Measurements from ENCODE around the gene CACNA1C. TPM values are rescaled to one million over a fixed set of nuclear protein-coding genes. Genes with fewer than 3 reads are reported as not detected.

The CACNA1C gene
- total RNA-seq, 2 donors from 2014 or later = 0.86 to 6.3 TPM

- 92 to 93% methylated on average over 3 to 6 of the region's 6 CpGs for WGBS, 2 experiments (ENCODE audit: insufficient coverage in 1 of 2, insufficient read length in 1 of 2)
- TF ChIP-seq CTCF (conservative IDR thresholded peaks at IDR 0.05) = no peak
Measured at GRCh38 chr12:2393996-2394395, 341.2 kb downstream of the CACNA1C start.

GRCh38 chr12:2395354-2395977 is 342.7 kb downstream of the CACNA1C start:
- Histone ChIP-seq H3K36me3 (ENCODE audit: control insufficient read depth, insufficient read depth, low read length) (no peaks in the 10 kb centered on the region), H3K4me3 (ENCODE audit: low read length) (no peak overlapping the region), H3K27me3 (ENCODE audit: control insufficient read depth, insufficient read depth, low read length, poor library complexity, severe bottlenecking) (no peaks in the 10 kb centered on the region), H3K4me1 (ENCODE audit: control insufficient read depth, insufficient read depth, low read length) (no peaks in the 10 kb centered on the region), H3K9me3 (ENCODE audit: control insufficient read depth, low read length) (no peaks in the 10 kb centered on the region), H3K9ac (ENCODE audit: extremely low read depth, low read length, poor library complexity, severe bottlenecking) (no peak overlapping the region), H3K27ac (ENCODE audit: low read depth, low read length) (no peak overlapping the region)
- peak; percentile 100 for TF ChIP-seq CTCF (conservative IDR thresholded peaks at IDR 0.05)
- H3K36me3 Mint-ChIP-seq (ENCODE audit: low read depth) = no peaks in the 10 kb centered on the region
- H3K27me3 Mint-ChIP-seq (ENCODE audit: insufficient read depth) = peaks cover 9% of the 10 kb centered on the region
- H3K4me3 Mint-ChIP-seq = no peak overlapping the region
- no peaks in the 10 kb centered on the region for H3K9me3 Mint-ChIP-seq
- 57 to 89% methylated on average over 5 to 8 of the region's 8 CpGs for WGBS, 2 experiments (ENCODE audit: insufficient coverage in 1 of 2, insufficient read length in 1 of 2)
- no peak overlapping the region for H3K27ac Mint-ChIP-seq
- peaks cover 9% of the 10 kb centered on the region for H3K4me1 Mint-ChIP-seq
- peak; percentile 94 for DNase-seq

More at GRCh38 chr12:2393996-2394395, 341.2 kb downstream of the CACNA1C start:
- no peaks in the 10 kb centered on the region for H3K9me3 Mint-ChIP-seq
- no peak overlapping the region for H3K4me3 Mint-ChIP-seq
- Histone ChIP-seq H3K27me3 (ENCODE audit: control insufficient read depth, insufficient read depth, low read length, poor library complexity, severe bottlenecking) (no peaks in the 10 kb centered on the region), H3K4me3 (ENCODE audit: low read length) (no peak overlapping the region), H3K4me1 (ENCODE audit: control insufficient read depth, insufficient read depth, low read length) (no peaks in the 10 kb centered on the region), H3K36me3 (ENCODE audit: control insufficient read depth, insufficient read depth, low read length) (no peaks in the 10 kb centered on the region), H3K9me3 (ENCODE audit: control insufficient read depth, low read length) (no peaks in the 10 kb centered on the region), H3K27ac (ENCODE audit: low read depth, low read length) (no peak overlapping the region), H3K9ac (ENCODE audit: extremely low read depth, low read length, poor library complexity, severe bottlenecking) (no peak overlapping the region)
- DNase-seq = no peak
- H3K27me3 Mint-ChIP-seq (ENCODE audit: insufficient read depth) = peaks cover 10% of the 10 kb centered on the region
- no peaks in the 10 kb centered on the region for H3K36me3 Mint-ChIP-seq (ENCODE audit: low read depth)
- no peak overlapping the region for H3K27ac Mint-ChIP-seq
- H3K4me1 Mint-ChIP-seq = peaks cover 9% of the 10 kb centered on the region

DNA sequence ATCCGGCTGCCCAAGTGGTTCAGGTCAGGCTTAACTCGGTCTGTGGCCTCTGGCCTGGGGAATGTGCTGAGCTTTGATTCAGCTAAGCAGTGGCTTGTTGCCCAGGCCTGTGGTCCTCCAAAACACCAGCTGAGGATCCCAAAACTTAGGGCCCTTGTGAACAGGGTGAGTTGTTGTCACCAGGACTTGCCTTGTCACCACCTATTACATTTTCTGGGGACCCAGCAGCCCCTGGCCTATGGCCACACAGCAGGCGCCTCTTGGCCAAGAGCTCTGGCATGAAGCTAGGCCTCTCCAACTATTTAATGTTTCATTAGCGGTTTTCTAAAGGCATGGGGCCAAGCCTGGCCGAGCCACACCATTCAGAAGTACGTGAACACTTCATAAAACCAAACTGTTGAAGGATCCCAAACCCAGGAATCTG is 343.7 kb downstream of the CACNA1C start:
- WGBS, 2 experiments (ENCODE audit: insufficient coverage in 1 of 2, insufficient read length in 1 of 2) = 79 to 87% methylated on average over 3 to 6 of the region's 6 CpGs
- H3K4me1 ChIP-seq (ENCODE audit: control insufficient read depth, insufficient read depth, low read length) = no peaks in the 10 kb centered on the region
- H3K4me3 Mint-ChIP-seq = no peak overlapping the region
- no peak overlapping the region for H3K27ac Mint-ChIP-seq
- no peak overlapping the region for H3K4me3 ChIP-seq (ENCODE audit: low read length)
- H3K9me3 Mint-ChIP-seq = no peaks in the 10 kb centered on the region
- H3K27ac ChIP-seq (ENCODE audit: low read depth, low read length) = no peak overlapping the region
- no peaks in the 10 kb centered on the region for H3K36me3 ChIP-seq (ENCODE audit: control insufficient read depth, insufficient read depth, low read length)
- H3K9me3 ChIP-seq (ENCODE audit: control insufficient read depth, low read length) = no peaks in the 10 kb centered on the region
- H3K4me1 Mint-ChIP-seq = peaks cover 9% of the 10 kb centered on the region
- H3K36me3 Mint-ChIP-seq (ENCODE audit: low read depth) = no peaks in the 10 kb centered on the region
- peaks cover 5% of the 10 kb centered on the region for H3K27me3 Mint-ChIP-seq (ENCODE audit: insufficient read depth)
- TF ChIP-seq CTCF (conservative IDR thresholded peaks at IDR 0.05) = no peak
- no peaks in the 10 kb centered on the region for H3K27me3 ChIP-seq (ENCODE audit: control insufficient read depth, insufficient read depth, low read length, poor library complexity, severe bottlenecking)
- DNase-seq = no peak
- H3K9ac ChIP-seq (ENCODE audit: extremely low read depth, low read length, poor library complexity, severe bottlenecking) = no peak overlapping the region

All from endodermal cell (in vitro differentiated cells).